Measurements from ENCODE around the gene PCSK6. TPM values are rescaled to one million over a fixed set of nuclear protein-coding genes. Genes with fewer than 3 reads are reported as not detected.
"Not testable (repeated sequence)": the region's sequence is repeated elsewhere in the genome, so short reads cannot be mapped to it uniquely, and the experiment has no call there.

The PCSK6 gene
- total RNA-seq, 1 donor from 2014 or later: 16.6 TPM

GRCh38 chr15:101294731-101295606 lies 194.5 kb downstream of the PCSK6 start, which contains the start of gene SNRPA1:
SNRPA1 (minus strand) TSS chr15:101295248; CDS start chr15:101295178, 70 bp downstream.
- intact Hi-C loops (cut with DNase I): no loop called here

DNA sequence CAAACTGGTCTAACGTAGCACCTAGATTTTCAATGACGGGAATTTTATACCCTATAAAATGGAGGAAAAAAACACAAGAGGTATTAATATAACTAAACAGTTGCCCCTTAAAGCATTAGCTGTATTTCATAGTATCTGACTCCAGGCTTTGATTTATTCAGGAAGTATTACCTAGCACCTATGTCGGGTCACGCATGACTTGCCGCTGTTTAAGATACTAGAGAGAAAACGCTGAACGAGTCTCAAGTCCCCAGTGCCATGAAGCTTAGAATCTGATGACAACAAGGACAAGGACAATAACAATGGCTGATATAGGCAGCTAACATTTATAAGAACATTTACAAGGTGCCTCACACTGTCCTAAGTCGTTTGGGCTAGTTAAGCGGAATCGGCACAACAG lies 196.4 kb downstream of the PCSK6 start:
- no peaks in the 10 kb centered on the region for H3K27me3 ChIP-seq
- no peak for TF ChIP-seq CTCF (IDR thresholded peaks at IDR 0.05)
- no peak overlapping the region for H3K27ac ChIP-seq
- intact Hi-C loops (cut with DNase I): no loop called here
- ATAC-seq (no peak), DNase-seq (no peak)
- peaks cover 9% of the 10 kb centered on the region for H3K36me3 ChIP-seq
- H3K9me3 ChIP-seq: no peaks in the 10 kb centered on the region
- peaks cover 13% of the 10 kb centered on the region for H3K4me1 ChIP-seq
- peak overlapping the region; percentile 72 for H3K4me3 ChIP-seq

More at GRCh38 chr15:101294731-101295606, 194.5 kb downstream of the PCSK6 start, which contains the start of gene SNRPA1:
- no peaks in the 10 kb centered on the region for H3K27me3 ChIP-seq
- H3K4me3 ChIP-seq: peak within 1 kb of the TSS; percentile 72
- ATAC-seq (peak; percentile 98), DNase-seq (peak; percentile 100)
- H3K4me1 ChIP-seq: peaks cover 13% of the 10 kb centered on the region
- H3K27ac ChIP-seq: peak within 1 kb of the TSS; percentile 90
- no peaks in the 10 kb centered on the region for H3K9me3 ChIP-seq
- peaks cover 6% of the 10 kb centered on the region for H3K36me3 ChIP-seq
- TF ChIP-seq CTCF (IDR thresholded peaks at IDR 0.05): no peak

DNA sequence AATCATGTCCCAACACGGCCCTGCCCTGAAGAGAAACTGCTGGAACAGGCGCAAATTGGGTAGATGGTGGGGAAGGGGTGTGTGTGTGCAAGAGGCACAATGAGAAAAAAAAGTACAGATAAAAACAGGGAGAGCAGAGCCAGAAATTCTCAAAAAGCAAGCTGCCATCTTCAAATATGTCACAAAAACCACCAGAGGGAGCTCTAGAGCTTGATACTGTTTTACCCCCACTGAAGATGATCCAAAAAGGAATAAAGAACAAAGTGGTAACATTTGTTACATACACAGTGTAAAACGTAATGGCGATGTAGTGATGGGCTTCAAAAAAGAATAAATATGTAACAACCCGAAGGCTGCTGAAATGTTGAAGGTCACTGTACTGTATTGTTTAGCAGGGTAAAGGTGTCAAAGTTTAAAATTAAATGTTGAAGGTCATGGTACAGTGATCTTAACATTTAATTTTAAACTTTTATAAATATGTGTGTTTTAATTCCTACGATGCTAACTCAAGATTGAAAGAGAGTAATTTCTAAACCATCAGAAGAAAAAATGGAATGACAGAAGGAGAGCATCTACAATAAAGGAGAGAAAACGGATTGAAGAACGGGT lies 200.5 kb downstream of the PCSK6 start:
- Histone ChIP-seq H3K4me3 (no peak overlapping the region), H3K9me3 (no peaks in the 10 kb centered on the region), H3K27me3 (no peaks in the 10 kb centered on the region), H3K4me1 (peaks cover 13% of the 10 kb centered on the region), H3K36me3 (peaks cover 48% of the 10 kb centered on the region), H3K27ac (no peak overlapping the region)
- intact Hi-C loops (cut with DNase I): no loop called here
- DNase-seq (no peak), ATAC-seq (peak; percentile 55)
- TF ChIP-seq CTCF (IDR thresholded peaks at IDR 0.05): peak; percentile 64

GRCh38 chr15:101287342-101287741 lies 202.2 kb downstream of the PCSK6 start:
- peaks cover 64% of the 10 kb centered on the region for H3K36me3 ChIP-seq
- H3K4me3 ChIP-seq; DNase-seq; H3K27ac ChIP-seq; intact Hi-C loops (cut with DNase I); H3K27me3 ChIP-seq; H3K9me3 ChIP-seq; H3K4me1 ChIP-seq; ATAC-seq: not testable (repeated sequence)

GRCh38 chr15:101286471-101287114 lies 202.9 kb downstream of the PCSK6 start:
- DNase-seq: no peak
- H3K27me3 ChIP-seq: no peaks in the 10 kb centered on the region
- no peak overlapping the region for H3K4me3 ChIP-seq
- no peak for ATAC-seq
- H3K27ac ChIP-seq: no peak overlapping the region
- H3K4me1 ChIP-seq: no peaks in the 10 kb centered on the region
- H3K36me3 ChIP-seq: peaks cover 65% of the 10 kb centered on the region
- H3K9me3 ChIP-seq: no peaks in the 10 kb centered on the region
- no peak for TF ChIP-seq CTCF (IDR thresholded peaks at IDR 0.05)
- intact Hi-C loops (cut with DNase I): no loop called here
